ENCODE data around the gene SLC22A25. TPM values are rescaled to one million over a fixed set of nuclear protein-coding genes. Genes with fewer than 3 reads are reported as not detected.
A peak's percentile ranks its signal among the peaks of the same experiment; 100 is the strongest.

Gene SLC22A25
- total RNA-seq, 1 experiment from 2014 or later = not detected

DNA sequence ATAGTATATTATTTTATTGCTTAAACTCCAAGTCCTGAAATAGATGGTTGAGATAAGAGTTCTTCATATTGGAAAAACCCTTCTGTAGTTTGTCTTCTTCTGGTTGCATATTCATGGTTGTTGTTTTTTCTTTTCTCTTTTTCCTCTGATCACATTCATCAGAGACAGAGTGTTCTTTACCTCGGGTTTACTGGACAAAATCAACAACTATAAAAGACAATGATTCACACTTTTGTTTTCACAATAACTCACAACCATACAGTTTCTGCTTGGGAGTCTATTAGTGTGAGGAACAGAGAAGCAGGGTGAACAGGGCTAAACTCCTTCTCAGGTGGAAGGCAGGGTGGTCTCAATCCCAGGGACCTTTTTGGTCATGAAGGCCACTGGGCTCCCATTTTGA is 2.6 kb upstream of the SLC22A25 start:
- CTCF ChIA-PET = no interaction called here
- intact Hi-C loops (cut with micrococcal nuclease) = no loop called here
- H3K4me1 Mint-ChIP-seq (ENCODE audit: insufficient read depth, unreplicated experiment) = no peaks in the 10 kb centered on the region
- peak; percentile 12 for DNase-seq (ENCODE audit: unreplicated experiment)
- H3K4me3 Mint-ChIP-seq (ENCODE audit: unreplicated experiment) = no peak overlapping the region
- POLR2A ChIA-PET = no interaction called here
- no peak for TF ChIP-seq CTCF (IDR thresholded peaks at IDR 0.05; ENCODE audit: unreplicated experiment)
- no peak overlapping the region for H3K27ac Mint-ChIP-seq (ENCODE audit: low read depth, unreplicated experiment)
- H3K9me3 Mint-ChIP-seq (ENCODE audit: unreplicated experiment) = no peaks in the 10 kb centered on the region
- no TSS peak for BruUV-seq (replicated peaks)
- no peaks in the 10 kb centered on the region for H3K36me3 Mint-ChIP-seq (ENCODE audit: insufficient read depth, unreplicated experiment)
- H3K27me3 Mint-ChIP-seq (ENCODE audit: insufficient read depth, unreplicated experiment) = peaks cover 31% of the 10 kb centered on the region

DNA sequence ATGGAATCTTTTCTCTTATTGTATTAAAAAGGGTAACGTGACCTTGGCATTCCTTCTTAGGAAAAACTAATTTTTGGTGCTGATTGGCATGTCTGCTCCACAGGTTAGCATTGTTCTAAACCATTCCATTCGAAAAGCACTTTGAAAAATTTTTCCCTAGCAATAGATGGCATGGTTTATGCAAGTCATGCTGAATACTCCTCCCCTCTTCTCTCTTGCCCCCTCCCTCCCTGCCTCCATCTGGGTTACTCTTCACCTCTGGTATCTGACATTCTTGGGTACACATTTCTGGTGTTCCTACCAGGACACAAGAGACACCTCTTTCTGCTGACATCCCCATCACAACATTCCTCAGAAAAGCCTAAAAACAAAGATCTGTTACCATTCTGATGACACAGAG is 1.5 kb upstream of the SLC22A25 start:
- intact Hi-C loops (cut with micrococcal nuclease) = no loop called here
- H3K4me3 Mint-ChIP-seq (ENCODE audit: unreplicated experiment) = no peak overlapping the region
- H3K27ac Mint-ChIP-seq (ENCODE audit: low read depth, unreplicated experiment) = no peak overlapping the region
- H3K27me3 Mint-ChIP-seq (ENCODE audit: insufficient read depth, unreplicated experiment) = peaks cover 30% of the 10 kb centered on the region
- CTCF ChIA-PET = no interaction called here
- no peak for TF ChIP-seq CTCF (IDR thresholded peaks at IDR 0.05; ENCODE audit: unreplicated experiment)
- DNase-seq (ENCODE audit: unreplicated experiment) = no peak
- no peaks in the 10 kb centered on the region for H3K36me3 Mint-ChIP-seq (ENCODE audit: insufficient read depth, unreplicated experiment)
- POLR2A ChIA-PET = no interaction called here
- no peaks in the 10 kb centered on the region for H3K4me1 Mint-ChIP-seq (ENCODE audit: insufficient read depth, unreplicated experiment)
- BruUV-seq (replicated peaks) = no TSS peak
- no peaks in the 10 kb centered on the region for H3K9me3 Mint-ChIP-seq (ENCODE audit: unreplicated experiment)

GRCh38 chr11:63242089-63242781 is 1.2 kb downstream of the SLC22A25 start:
- CTCF ChIA-PET = interaction anchor here (0.6 kb wide), 1 partner anchor 217 kb away, joined by 3 read pairs; no protein-coding TSS in a partner anchor

GRCh38 chr11:63240791-63241379 is 2.5 kb downstream of the SLC22A25 start:
- Mint-ChIP-seq H3K4me3 (ENCODE audit: unreplicated experiment) (no peak overlapping the region), H3K4me1 (ENCODE audit: insufficient read depth, unreplicated experiment) (no peaks in the 10 kb centered on the region), H3K27ac (ENCODE audit: low read depth, unreplicated experiment) (no peak overlapping the region), H3K27me3 (ENCODE audit: insufficient read depth, unreplicated experiment) (peaks cover 10% of the 10 kb centered on the region), H3K36me3 (ENCODE audit: insufficient read depth, unreplicated experiment) (no peaks in the 10 kb centered on the region), H3K9me3 (ENCODE audit: unreplicated experiment) (peaks cover 7% of the 10 kb centered on the region)
- no TSS peak for BruUV-seq (replicated peaks)
- intact Hi-C loops (cut with micrococcal nuclease) = no loop called here
- TF ChIP-seq CTCF (IDR thresholded peaks at IDR 0.05; ENCODE audit: unreplicated experiment) = no peak
- DNase-seq (ENCODE audit: unreplicated experiment) = no peak
- ChIA-PET CTCF (no interaction called here), POLR2A (no interaction called here)

More at GRCh38 chr11:63242089-63242781, 1.2 kb downstream of the SLC22A25 start:
- no TSS peak for BruUV-seq (replicated peaks)
- POLR2A ChIA-PET = no interaction called here
- no peaks in the 10 kb centered on the region for H3K4me1 Mint-ChIP-seq (ENCODE audit: insufficient read depth, unreplicated experiment)
- H3K4me3 Mint-ChIP-seq (ENCODE audit: unreplicated experiment) = no peak overlapping the region
- no peaks in the 10 kb centered on the region for H3K36me3 Mint-ChIP-seq (ENCODE audit: insufficient read depth, unreplicated experiment)
- DNase-seq (ENCODE audit: unreplicated experiment) = no peak
- no peak overlapping the region for H3K27ac Mint-ChIP-seq (ENCODE audit: low read depth, unreplicated experiment)
- peaks cover 16% of the 10 kb centered on the region for H3K27me3 Mint-ChIP-seq (ENCODE audit: insufficient read depth, unreplicated experiment)
- no peaks in the 10 kb centered on the region for H3K9me3 Mint-ChIP-seq (ENCODE audit: unreplicated experiment)
- no peak for TF ChIP-seq CTCF (IDR thresholded peaks at IDR 0.05; ENCODE audit: unreplicated experiment)
- intact Hi-C loops (cut with micrococcal nuclease) = no loop called here

All from MCF 10A (cell line).